ENCODE data around the gene UTS2B. TPM values are rescaled to one million over a fixed set of nuclear protein-coding genes. Genes with fewer than 3 reads are reported as not detected.

Gene UTS2B
- total and polyA plus RNA-seq, 2 of the 13 experiments (the other 11 are each of a cell fraction or from before 2014, with no cell fraction given): 0.03 to 0.46 TPM

- peak in 1 of 2 experiments; percentile 94; a peak in 2 of 4 replicates for TF ChIP-seq KLF16 (CRISPR knock-in tag; IDR thresholded peaks at IDR 0.05)
- TF ChIP-seq, protein P1, sequence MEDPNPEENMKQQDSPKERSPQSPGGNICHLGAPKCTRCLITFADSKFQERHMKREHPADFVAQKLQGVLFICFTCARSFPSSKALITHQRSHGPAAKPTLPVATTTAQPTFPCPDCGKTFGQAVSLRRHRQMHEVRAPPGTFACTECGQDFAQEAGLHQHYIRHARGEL (CRISPR knock-in tag; IDR thresholded peaks at IDR 0.05): 0 out of 2 replicates have a peak, but pooled peaks have one; percentile 64
- TF ChIP-seq THAP11 (CRISPR knock-in tag; IDR thresholded peaks at IDR 0.05): peak; percentile 86
- no peak for TF ChIP-seq ZNF138 (CRISPR knock-in tag; IDR thresholded peaks at IDR 0.05; ENCODE audit: low read depth)
- no peak for TF ChIP-seq ZSCAN22 (CRISPR knock-in tag; IDR thresholded peaks at IDR 0.05)
- TF ChIP-seq SOX5 (CRISPR knock-in tag; IDR thresholded peaks at IDR 0.05; ENCODE audit: borderline replicate concordance): peak; percentile 64; the same call in 1 of the 2 replicates
- 0 out of 2 replicates have a peak, but pooled peaks have one; percentile 38 for TF ChIP-seq RNF2 (conservative IDR thresholded peaks at IDR 0.05; ENCODE audit: low read depth)
- TF ChIP-seq HNF4A (CRISPR knock-in tag; IDR thresholded peaks at IDR 0.05): peak; percentile 61
- peak; percentile 60; the same call in 1 of the 2 replicates for TF ChIP-seq JUND (CRISPR knock-in tag; IDR thresholded peaks at IDR 0.05)
- peak; percentile 60; the same call in 1 of the 2 replicates for TF ChIP-seq RARA (CRISPR knock-in tag; IDR thresholded peaks at IDR 0.05)
Observed at GRCh38 chr3:191328962-191329653, 1.2 kb downstream of the UTS2B start, which contains the start of gene CCDC50 (continued).

GRCh38 chr3:191328383-191328961, 1.9 kb downstream of the UTS2B start:
- BruUV-seq (replicated peaks): TSS peak; percentile 73
- in situ Hi-C loops (cut with HindIII; ENCODE audit: extremely low pct_ligation_motif_present, low pct_unique_long_range_greater_than_20kb): no loop called here
- POLR2A ChIA-PET: interaction anchor here (1.5 to 2.1 kb wide), 3 partner anchors 10 to 25 kb away, joined by 3 to 9 read pairs (median 5); no protein-coding TSS in a partner anchor

More at GRCh38 chr3:191328383-191328961, 1.9 kb downstream of the UTS2B start:
- Histone ChIP-seq H4K20me1 (ENCODE audit: insufficient read depth, low read length) (0 out of 2 replicates have a peak, but pooled peaks cover 5% of the 10 kb centered on the region), H3K36me3 (replicated peaks in 1 of 2; ENCODE audit: control insufficient read depth in 1 of 2, insufficient read depth in 2 of 2, low read length in 2 of 2) (no peaks in the 10 kb centered on the region), H3K4me1 (ENCODE audit: insufficient read depth, low read length) (peaks cover 42% of the 10 kb centered on the region), H2AFZ (ENCODE audit: low read length) (peak overlapping the region; percentile 89), H3K4me2 (ENCODE audit: low read depth, low read length) (peak overlapping the region; percentile 89), H3K79me2 (ENCODE audit: insufficient read depth, low read length) (peaks cover 41% of the 10 kb centered on the region), H3K27ac (ENCODE audit: extremely low read length, insufficient read depth, low read length) (peak overlapping the region; percentile 95), H3K9ac (ENCODE audit: insufficient read depth, low read depth, low read length) (peak overlapping the region; percentile 94), H3K27me3 (ENCODE audit: control insufficient read depth in 1 of 2, insufficient read depth in 2 of 2, low read length in 2 of 2) (no peaks in the 10 kb centered on the region), H3K9me3 (ENCODE audit: low read length) (no peaks in the 10 kb centered on the region), H3K4me3 (replicated peaks in 1 of 3; ENCODE audit: insufficient read depth in 1 of 3, low read depth in 2 of 3, low read length in 3 of 3) (peak overlapping the region; percentile 70 to 89 (median 88))
- DNase-seq (ENCODE audit: low spot score) (no peak), ATAC-seq (peak; percentile 14), FAIRE-seq (no peak)
- intact Hi-C loops (cut with micrococcal nuclease; ENCODE audit: unreplicated experiment): no loop called here
- TF ChIP-seq, protein P2, sequence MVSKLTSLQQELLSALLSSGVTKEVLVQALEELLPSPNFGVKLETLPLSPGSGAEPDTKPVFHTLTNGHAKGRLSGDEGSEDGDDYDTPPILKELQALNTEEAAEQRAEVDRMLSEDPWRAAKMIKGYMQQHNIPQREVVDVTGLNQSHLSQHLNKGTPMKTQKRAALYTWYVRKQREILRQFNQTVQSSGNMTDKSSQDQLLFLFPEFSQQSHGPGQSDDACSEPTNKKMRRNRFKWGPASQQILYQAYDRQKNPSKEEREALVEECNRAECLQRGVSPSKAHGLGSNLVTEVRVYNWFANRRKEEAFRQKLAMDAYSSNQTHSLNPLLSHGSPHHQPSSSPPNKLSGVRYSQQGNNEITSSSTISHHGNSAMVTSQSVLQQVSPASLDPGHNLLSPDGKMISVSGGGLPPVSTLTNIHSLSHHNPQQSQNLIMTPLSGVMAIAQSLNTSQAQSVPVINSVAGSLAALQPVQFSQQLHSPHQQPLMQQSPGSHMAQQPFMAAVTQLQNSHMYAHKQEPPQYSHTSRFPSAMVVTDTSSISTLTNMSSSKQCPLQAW (CRISPR knock-in tag; IDR thresholded peaks at IDR 0.05): no peak
- 0 out of 2 replicates have a peak, but pooled peaks have one; percentile 29 for TF ChIP-seq ZNF24 (IDR thresholded peaks at IDR 0.05)
- CTCF ChIA-PET (ENCODE audit: low intra/inter-chr PET ratio, low total read pairs): no interaction called here
- WGBS (ENCODE audit: low lambda C conversion rate): 10% methylated on average over 8 of the region's 9 CpGs
